Adrenal gland (tissue), 5 donors: ENCODE results near the gene DCUN1D2.

Source experiments
- CTCF ChIP-seq, 6 experiments: fragments of 450-650 bp in 4 of 6; fragments of 200-600 bp in 2 of 6; sonication (generic) in 1 of 6; IDR thresholded peaks; 1 replicate in 5 of 6; 2 replicates in 1 of 6; pipeline versions ENCODE4 v1.5.1 to v1.8.0; 2016 to 2021; ENCODE audit warnings: antibody characterized with exemption in 6 of 6, mild to moderate bottlenecking in 2 of 6, moderate library complexity in 1 of 6
- POLR2A ChIP-seq, 2 donors: fragments of 450-650 bp; IDR thresholded peaks; one replicate each; pipeline ENCODE4 v1.6.1; 2017; ENCODE audit warnings: antibody characterized with exemption in 2 of 2, mild to moderate bottlenecking in 2 of 2, moderate library complexity in 1 of 2
- donor health status: DM: no; HTN: no; CAD: no.

DNA sequence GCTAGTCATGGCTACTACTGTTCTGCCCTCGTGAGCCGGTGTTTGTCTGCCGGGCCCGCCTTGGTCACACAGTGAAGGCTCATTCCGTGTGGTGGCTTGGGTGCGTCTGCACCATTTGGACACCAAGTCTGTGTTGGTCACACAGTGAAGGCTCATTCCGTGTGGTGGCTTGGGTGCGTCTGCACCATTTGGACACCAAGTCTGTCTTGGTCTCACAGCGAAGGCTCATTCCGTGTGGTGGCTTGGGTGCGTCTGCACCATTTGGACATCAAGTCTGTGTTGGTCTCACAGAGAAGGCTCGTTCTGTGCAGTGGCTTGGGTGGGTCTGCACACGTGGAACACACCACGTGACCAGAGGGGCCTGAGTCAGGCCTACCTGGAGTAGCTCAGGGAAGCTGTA is 29.0 kb upstream of the DCUN1D2 start:
- TF ChIP-seq CTCF (IDR thresholded peaks at IDR 0.05), result no peak
- TF ChIP-seq POLR2A (IDR thresholded peaks at IDR 0.05), result no peak
